ENCODE data around the gene HDC.

- TF ChIP-seq CTCF (IDR thresholded peaks at IDR 0.05 in 8 of 11, conservative IDR thresholded peaks at IDR 0.05 in 3 of 11) (no peak), POLR2AphosphoS5 (IDR thresholded peaks at IDR 0.05) (no peak), POLR2A (IDR thresholded peaks at IDR 0.05) (no peak)
These were observed 32.3 kb downstream of the HDC start for GRCh38 chr15:50233192-50233736.
